UCSD-AML1 (cell line): ENCODE data around the gene SH3BP4.

ENCODE experiments used
- DNase-seq: peaks from one replicate; lab custom pipeline; 2025; ENCODE audit not compliant: unreplicated experiment; lab: John Stamatoyannopoulos, UW

SH3BP4 gene

DNA sequence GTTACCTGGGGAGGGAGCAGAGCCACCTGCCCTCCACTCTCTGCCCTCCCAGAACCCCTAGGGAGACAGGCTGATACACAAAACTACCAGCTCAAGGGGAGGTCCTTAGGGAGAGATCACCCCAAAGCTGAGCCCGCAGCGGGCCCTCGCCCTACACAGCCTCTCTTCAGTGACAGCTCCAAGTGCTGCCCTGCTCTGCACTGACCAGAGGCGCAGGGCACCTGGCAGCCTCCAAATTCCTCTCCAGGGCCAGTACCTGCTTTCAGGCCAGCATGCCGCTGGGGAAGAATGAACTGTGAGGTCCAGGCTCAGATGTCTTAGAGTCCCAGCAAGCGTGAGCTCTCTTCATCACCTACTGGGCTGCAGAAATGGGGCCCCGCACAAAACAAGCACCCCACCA, 11.3 kb upstream of the SH3BP4 start:
- DNase-seq: no peak

DNA sequence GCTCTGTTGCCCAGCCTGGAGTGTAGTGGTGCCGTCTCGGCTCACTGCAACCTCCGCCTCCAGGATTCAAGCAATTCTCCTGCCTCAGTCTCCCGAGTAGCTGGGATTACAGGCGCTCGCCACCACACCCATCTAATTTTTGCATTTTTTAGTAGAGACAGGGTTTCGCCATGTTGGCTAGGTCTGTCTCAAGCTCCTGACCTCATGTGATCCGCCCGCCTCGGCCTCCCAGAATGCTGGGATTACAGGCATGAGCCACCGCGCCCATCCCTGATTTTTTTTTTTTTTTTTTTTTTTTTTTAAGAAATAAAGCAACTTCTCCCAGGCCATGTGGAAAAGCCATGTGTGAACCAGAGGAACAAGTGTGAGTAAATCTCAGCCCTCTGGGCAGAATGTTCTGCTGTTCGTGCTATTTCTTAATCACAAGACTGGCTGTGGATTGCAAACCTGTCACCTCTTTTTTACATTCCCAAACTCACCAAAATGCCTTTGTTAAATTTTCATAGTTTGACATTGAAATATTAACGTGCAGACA, 6.4 kb upstream of the SH3BP4 start:
- DNase-seq: no peak

DNA sequence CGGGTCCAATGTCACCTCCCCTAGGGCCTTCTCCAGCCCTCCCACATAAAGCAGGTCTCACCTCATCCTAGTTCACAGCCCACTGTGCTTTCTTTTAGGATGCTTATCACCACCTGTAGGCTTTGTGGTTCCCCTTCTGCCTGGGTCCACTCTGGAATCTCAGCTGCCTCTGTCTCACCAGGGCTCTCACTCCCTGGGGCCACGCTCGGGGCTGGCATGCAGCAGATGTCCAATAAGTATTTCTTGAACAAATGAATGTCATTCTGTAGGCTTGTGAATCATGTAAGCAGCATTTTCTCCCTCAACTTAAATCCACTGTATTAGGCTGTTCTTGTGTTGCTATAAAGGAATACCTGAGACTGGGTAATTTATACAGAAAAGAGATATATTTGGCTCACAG, 4.3 kb upstream of the SH3BP4 start:
- no peak for DNase-seq

- DNase-seq: no peak
Observed at GRCh38 chr2:234949762-234950434, 1.9 kb upstream of the SH3BP4 start.

- no peak for DNase-seq
Observed at GRCh38 chr2:234950435-234950729, 1.4 kb upstream of the SH3BP4 start.

DNA sequence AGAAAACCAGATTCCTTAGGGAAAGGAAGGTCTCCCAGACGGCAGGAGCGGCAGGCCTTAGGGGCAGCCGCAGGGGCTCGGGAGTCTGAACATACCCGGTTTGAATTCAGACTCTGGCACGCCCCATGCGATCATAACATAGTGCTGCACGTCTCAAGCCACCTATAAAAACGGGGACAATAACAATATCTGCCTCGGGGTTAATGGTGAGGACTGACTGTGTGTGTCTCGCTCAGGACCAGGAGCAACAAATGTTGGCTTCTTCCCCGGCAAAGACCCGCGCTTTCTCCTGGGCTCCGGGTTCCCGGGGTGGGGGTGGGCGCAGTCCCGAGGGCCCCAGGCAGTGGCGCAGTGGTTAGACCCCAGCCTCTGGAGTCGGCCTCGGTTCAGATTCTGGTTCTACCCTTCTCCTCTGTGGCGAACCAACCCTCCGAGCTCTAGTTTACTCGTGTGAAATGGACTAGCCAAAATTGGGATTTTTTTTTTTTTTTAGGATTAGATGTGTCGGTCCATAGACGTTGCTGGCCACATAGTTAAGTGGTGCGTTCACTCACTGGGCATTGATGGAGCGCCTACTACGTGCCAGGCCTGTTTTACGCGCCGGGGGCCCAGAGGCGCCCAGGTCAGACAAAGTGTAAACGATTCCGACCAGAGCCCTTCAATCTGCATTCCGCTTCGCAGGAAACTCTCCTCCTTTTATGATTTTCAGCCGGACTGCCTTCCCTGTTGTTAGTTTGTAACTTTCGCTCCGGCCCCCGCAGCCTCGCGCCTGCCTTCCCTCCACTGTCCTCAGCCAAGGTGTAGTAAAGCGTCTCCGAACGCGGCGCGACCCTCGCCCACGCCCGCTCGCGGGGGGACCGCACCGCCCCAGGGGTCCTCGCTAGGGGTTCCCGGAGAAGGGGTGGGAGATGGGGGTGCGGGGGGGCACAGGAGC, 820 bp upstream of the SH3BP4 start:
- DNase-seq: no peak

DNA sequence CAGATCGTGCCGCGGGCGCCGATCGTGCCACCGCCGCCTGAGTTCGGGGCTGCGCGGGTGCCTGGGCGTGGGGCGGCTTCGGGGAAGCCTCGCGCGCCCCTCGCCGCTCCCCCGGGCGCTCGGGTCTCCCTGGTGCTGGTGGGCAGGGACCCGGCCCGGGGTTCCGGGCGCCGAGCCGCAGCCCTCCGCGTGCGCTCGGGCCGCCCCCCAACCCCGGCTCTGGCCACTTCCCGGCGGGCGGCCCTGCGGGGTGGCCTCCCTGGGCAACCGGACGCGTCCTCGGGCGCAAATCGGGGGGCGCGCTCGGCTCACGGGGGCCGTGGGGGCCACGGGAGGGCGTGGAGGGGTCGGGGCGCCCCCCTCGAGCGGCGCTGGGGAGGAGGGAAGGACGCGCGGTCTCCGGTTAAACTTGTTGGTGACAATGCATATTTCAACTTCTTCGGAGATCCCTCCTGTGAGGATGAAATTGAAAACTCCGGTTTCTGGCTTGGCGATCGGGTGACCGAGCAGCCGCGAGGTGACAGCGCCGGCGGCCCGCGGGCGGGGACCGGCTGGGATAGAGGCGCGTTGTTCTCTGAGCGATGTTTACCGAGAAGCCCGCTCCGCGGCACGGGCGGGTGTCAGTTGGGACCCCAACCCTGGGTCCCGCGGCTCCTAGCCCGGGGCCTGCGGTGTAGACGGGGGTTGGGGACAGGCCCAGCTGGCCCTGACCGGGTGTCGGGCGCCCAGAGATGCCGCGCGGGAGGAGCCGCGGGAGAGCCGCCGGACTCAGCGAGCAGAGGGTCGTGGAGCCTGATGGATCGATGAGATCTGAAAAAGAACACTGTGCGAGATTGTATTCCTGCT, 676 bp downstream of the SH3BP4 start:
- DNase-seq: no peak

- DNase-seq: no peak
Observed at GRCh38 chr2:234953116-234954031, 1.6 kb downstream of the SH3BP4 start.

DNA sequence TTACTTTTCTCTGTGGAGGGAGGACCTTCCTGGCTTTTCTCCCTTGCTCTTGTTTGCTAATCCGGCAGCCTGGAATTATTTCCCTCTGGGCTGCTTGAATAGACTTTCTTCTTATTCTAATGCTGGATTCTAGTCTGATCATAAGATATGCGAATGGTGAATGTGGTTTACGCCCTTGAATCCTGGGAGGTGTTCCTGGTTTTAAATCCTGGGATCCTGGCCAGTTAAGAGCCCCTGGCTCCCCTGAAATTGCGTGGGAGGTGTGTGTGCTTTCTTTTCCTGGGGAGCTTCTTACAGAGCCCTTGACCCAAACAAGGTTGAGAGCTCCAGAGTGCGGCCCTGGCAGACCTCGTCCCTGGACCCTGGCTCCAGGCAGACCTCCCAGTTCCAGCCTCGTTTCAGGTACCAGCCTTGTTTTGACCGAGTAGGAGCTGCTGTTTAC, 2.8 kb downstream of the SH3BP4 start:
- no peak for DNase-seq

- no peak for DNase-seq
Observed at GRCh38 chr2:234955091-234955591, 3.3 kb downstream of the SH3BP4 start.

GRCh38 chr2:234955971-234956509, 4.2 kb downstream of the SH3BP4 start:
- no peak for DNase-seq

DNA sequence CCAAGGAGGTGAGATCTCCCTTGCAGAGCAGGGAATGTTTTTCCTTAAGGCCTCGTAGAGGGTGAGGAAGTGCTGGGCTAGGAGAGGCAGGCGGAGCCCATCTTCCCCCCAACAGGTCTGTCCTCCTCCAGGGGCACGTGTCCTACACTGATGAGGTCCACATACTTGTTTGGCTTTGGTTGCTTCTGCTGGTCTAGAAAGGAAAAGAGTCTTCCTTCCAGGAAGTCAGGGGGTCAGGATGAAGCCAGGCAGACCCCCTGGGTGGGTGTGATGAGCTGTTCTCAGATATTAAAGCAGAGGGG, 6.0 kb downstream of the SH3BP4 start:
- no peak for DNase-seq

DNA sequence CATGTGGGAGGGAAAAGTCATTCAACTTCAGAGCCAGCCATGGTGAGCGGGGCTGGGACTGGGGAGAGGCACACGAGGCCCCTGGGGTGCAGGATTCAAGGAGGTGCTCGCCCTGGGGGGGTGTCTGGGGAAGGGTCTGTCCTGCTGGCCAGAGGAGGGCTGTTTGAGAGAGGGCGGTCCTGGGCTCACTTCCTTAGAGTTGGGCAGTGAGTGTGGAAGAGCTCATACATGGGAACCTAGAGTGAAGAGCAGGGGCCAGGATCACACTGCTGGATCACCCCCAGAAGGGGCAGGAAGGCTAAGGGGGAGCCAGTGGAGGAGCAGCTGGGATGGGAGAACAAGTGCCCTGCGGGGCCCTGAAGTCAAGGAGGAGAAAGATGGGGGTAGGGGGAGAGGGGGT, 6.5 kb downstream of the SH3BP4 start:
- DNase-seq: no peak

GRCh38 chr2:234958746-234959395, 7.1 kb downstream of the SH3BP4 start:
- DNase-seq: no peak

GRCh38 chr2:234960175-234961088, 8.6 kb downstream of the SH3BP4 start:
- no peak for DNase-seq

DNA sequence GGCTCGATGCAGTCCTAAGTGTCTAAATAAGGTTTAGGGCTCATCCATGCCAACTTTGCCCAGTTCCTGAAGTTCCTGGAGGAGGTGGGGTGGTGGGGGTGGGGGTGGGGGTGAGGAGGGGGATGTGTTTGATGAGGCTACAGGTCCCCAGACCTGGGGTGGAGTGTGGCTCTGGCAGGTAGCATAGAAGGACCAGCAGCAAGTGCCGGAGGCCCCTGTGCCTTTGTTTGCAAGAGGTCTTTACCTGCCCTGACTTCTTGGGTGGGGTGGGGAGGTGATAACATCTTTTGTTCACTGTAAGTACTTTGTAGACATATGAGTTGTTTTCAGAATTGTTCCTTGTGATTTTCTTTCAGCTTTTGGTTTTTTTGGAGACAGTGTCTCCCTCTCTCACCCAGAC, 10.0 kb downstream of the SH3BP4 start:
- no peak for DNase-seq

GRCh38 chr2:234963773-234964615, 12.2 kb downstream of the SH3BP4 start:
- no peak for DNase-seq
